AG04450 (cell line): ENCODE data around the gene FKBP9. TPM values are rescaled to one million over a fixed set of nuclear protein-coding genes. Genes with fewer than 3 reads are reported as not detected.
A peak's percentile ranks its signal among the peaks of the same experiment; 100 is the strongest.
"Not testable (repeated sequence)": the region's sequence is repeated elsewhere in the genome, so short reads cannot be mapped to it uniquely, and the experiment has no call there.

ENCODE experiments used
- CTCF ChIA-PET: fragments of 300-600, 350-600 bp; formaldehyde crosslinking; extraction: SDS; loops from one replicate; lab custom pipeline; 2022; ENCODE audit warnings: antibody characterized with exemption, inconsistent platforms; lab: Charles Lee
- POLR2A ChIA-PET: fragments of 350-600 bp; formaldehyde crosslinking; extraction: SDS; loops from one replicate; lab custom pipeline; 2021; ENCODE audit warnings: antibody characterized with exemption, inconsistent platforms; lab: Yijun Ruan, JAX
- DNase-seq: peaks from one replicate; pipeline ENCODE4 v3.0.0-alpha.2; 2011; ENCODE audit warnings: low read depth, low spot score
- H3K27ac ChIP-seq: one replicate; pipeline ENCODE4 v1.5.1; 2012; ENCODE audit warnings: low read depth, low read length, control low read depth
- H3K27me3 ChIP-seq: one replicate; pipeline ENCODE4 v1.6.0; 2012; ENCODE audit warnings: low read length; ENCODE audit not compliant: control insufficient read depth, insufficient read depth
- H3K4me3 ChIP-seq: 2 replicates; pipeline ENCODE4 v1.5.1; 2011; ENCODE audit warnings: mild to moderate bottlenecking, low read depth, low read length, control low read depth
- H3K9me3 ChIP-seq: 2 replicates; pipeline ENCODE4 v1.5.1; 2012; ENCODE audit warnings: low read length; ENCODE audit not compliant: control insufficient read depth, insufficient read depth
- CTCF ChIP-seq: IDR thresholded peaks from 2 replicates; pipeline ENCODE4 v1.5.1; 2011; ENCODE audit warnings: low read depth, low read length, control low read depth, inconsistent platforms
- polyA plus RNA-seq: library from polyadenylated mRNA; depleted of rRNA; stranded (reverse); fragments of >200 nt; gene quantifications from 2 replicates; pipeline ENCODE4 v1.2.3, GENCODE V29; 2011

The FKBP9 gene
- polyA plus RNA-seq, 1 experiment, result 204 TPM

GRCh38 chr7:32952876-32953275 lies 4.4 kb upstream of the FKBP9 start:
- H3K4me3 ChIP-seq, result no peak overlapping the region
- no peak overlapping the region for H3K27ac ChIP-seq
- ChIA-PET POLR2A (no interaction called here), CTCF (no interaction called here)
- peaks cover 12% of the 10 kb centered on the region for H3K9me3 ChIP-seq
- TF ChIP-seq CTCF, result no peak
- peaks cover 3% of the 10 kb centered on the region for H3K27me3 ChIP-seq
- DNase-seq, result no peak

GRCh38 chr7:32958046-32959025 lies 1.1 kb downstream of the FKBP9 start:
- peak overlapping the region; percentile 88 for H3K4me3 ChIP-seq
- TF ChIP-seq CTCF, result no peak
- no peak for DNase-seq
- H3K27me3 ChIP-seq, result no peaks in the 10 kb centered on the region
- POLR2A ChIA-PET, result interaction anchor here (0.8 to 2.5 kb wide), 7 partner anchors 10 to 105 kb away, joined by 3 to 16 read pairs (median 4); partner anchors contain the start of genes KBTBD2 and NT5C3A
- peaks cover 4% of the 10 kb centered on the region; the same call in 1 of the 2 replicates for H3K9me3 ChIP-seq
- CTCF ChIA-PET, result interaction anchor here (0.5 to 3.6 kb wide), 5 partner anchors 14 to 150 kb away, joined by 3 to 24 read pairs (median 11); partner anchors contain the start of gene RP9
- H3K27ac ChIP-seq, result peak overlapping the region; percentile 70

- POLR2A ChIA-PET, H3K9me3 ChIP-seq, H3K27me3 ChIP-seq, H3K27ac ChIP-seq, H3K4me3 ChIP-seq, DNase-seq: not testable (repeated sequence)
- CTCF ChIA-PET, result interaction anchor here (0.6 to 2.1 kb wide), 7 partner anchors 21 to 144 kb away, joined by 3 to 7 read pairs (median 4); no protein-coding TSS in a partner anchor
Measured at GRCh38 chr7:32963880-32964301, 6.7 kb downstream of the FKBP9 start.

- DNase-seq, H3K27ac ChIP-seq, POLR2A ChIA-PET, H3K27me3 ChIP-seq, H3K9me3 ChIP-seq, H3K4me3 ChIP-seq: not testable (repeated sequence)
- CTCF ChIA-PET, result interaction anchor here (0.6 to 2.1 kb wide), 10 partner anchors 17 to 143 kb away, joined by 3 to 7 read pairs (median 4); no protein-coding TSS in a partner anchor
- TF ChIP-seq CTCF, result peak; percentile 46
Measured at GRCh38 chr7:32964461-32965159, 7.4 kb downstream of the FKBP9 start.

- POLR2A ChIA-PET, H3K27me3 ChIP-seq, H3K4me3 ChIP-seq, H3K9me3 ChIP-seq, CTCF ChIA-PET, DNase-seq, H3K27ac ChIP-seq: not testable (repeated sequence)
Measured at GRCh38 chr7:32966489-32967267, 9.4 kb downstream of the FKBP9 start.

- H3K9me3 ChIP-seq, DNase-seq, H3K27ac ChIP-seq, H3K27me3 ChIP-seq, H3K4me3 ChIP-seq, CTCF ChIA-PET, POLR2A ChIA-PET: not testable (repeated sequence)
Measured at GRCh38 chr7:32967268-32967582, 10.0 kb downstream of the FKBP9 start.

GRCh38 chr7:32971967-32972366 lies 14.7 kb downstream of the FKBP9 start:
- CTCF ChIA-PET, H3K27ac ChIP-seq, H3K27me3 ChIP-seq, H3K4me3 ChIP-seq, H3K9me3 ChIP-seq, DNase-seq, POLR2A ChIA-PET: not testable (repeated sequence)

- POLR2A ChIA-PET, H3K9me3 ChIP-seq, H3K27me3 ChIP-seq: not testable (repeated sequence)
Measured at GRCh38 chr7:32977159-32977558, 19.9 kb downstream of the FKBP9 start.

More at GRCh38 chr7:32977159-32977558, 19.9 kb downstream of the FKBP9 start:
- H3K27ac ChIP-seq, DNase-seq, H3K4me3 ChIP-seq, CTCF ChIA-PET: not testable (repeated sequence)
